ENCODE data around the gene PRKCE. TPM values are rescaled to one million over a fixed set of nuclear protein-coding genes. Genes with fewer than 3 reads are reported as not detected.

The PRKCE gene
- total RNA-seq, 1 donor from 2014 or later = 19.3 TPM

- DNase-seq = no peak
Observed at GRCh38 chr2:46125798-46126197, 474.3 kb downstream of the PRKCE start.

- DNase-seq = no peak
Observed at GRCh38 chr2:46126571-46126970, 475.1 kb downstream of the PRKCE start.

GRCh38 chr2:46127176-46127575 lies 475.7 kb downstream of the PRKCE start:
- no peak for DNase-seq

GRCh38 chr2:46130511-46130910 lies 479.0 kb downstream of the PRKCE start:
- no peak for DNase-seq

GRCh38 chr2:46132996-46133395 lies 481.5 kb downstream of the PRKCE start:
- no peak for DNase-seq

- peak; percentile 47 for DNase-seq
Observed at GRCh38 chr2:46134531-46135227, 483.2 kb downstream of the PRKCE start.

- DNase-seq = no peak
Observed at GRCh38 chr2:46135228-46135855, 483.9 kb downstream of the PRKCE start.

- DNase-seq = no peak
Observed at GRCh38 chr2:46135958-46136357, 484.5 kb downstream of the PRKCE start.

GRCh38 chr2:46136481-46136880 lies 485.0 kb downstream of the PRKCE start:
- no peak for DNase-seq

- DNase-seq = no peak
Observed at GRCh38 chr2:46136953-46137352, 485.5 kb downstream of the PRKCE start.

- DNase-seq = no peak
Observed at GRCh38 chr2:46142546-46143428, 491.3 kb downstream of the PRKCE start.

GRCh38 chr2:46143429-46144132 lies 492.1 kb downstream of the PRKCE start:
- no peak for DNase-seq

- no peak for DNase-seq
Observed at GRCh38 chr2:46144133-46144800, 492.8 kb downstream of the PRKCE start.

- DNase-seq = no peak
Observed at GRCh38 chr2:46145017-46145416, 493.5 kb downstream of the PRKCE start.

- no peak for DNase-seq
Observed at GRCh38 chr2:46145840-46146239, 494.4 kb downstream of the PRKCE start.

GRCh38 chr2:46146866-46147502 lies 495.5 kb downstream of the PRKCE start:
- DNase-seq = no peak

- DNase-seq = no peak
Observed at GRCh38 chr2:46147626-46148368, 496.3 kb downstream of the PRKCE start.

GRCh38 chr2:46148369-46148736 lies 496.9 kb downstream of the PRKCE start:
- DNase-seq = no peak

GRCh38 chr2:46150445-46150955 lies 499.0 kb downstream of the PRKCE start:
- no peak for DNase-seq

GRCh38 chr2:46151577-46151976 lies 500.1 kb downstream of the PRKCE start:
- DNase-seq = no peak

Measured in skin of body (tissue), 2 donors.